Measurements from ENCODE around the gene KRT12.

- TF ChIP-seq CTCF (IDR thresholded peaks at IDR 0.05; ENCODE audit: poor library complexity) = no peak
- TF ChIP-seq EZH2 (IDR thresholded peaks at IDR 0.05; ENCODE audit: borderline replicate concordance) = no peak
Observed at GRCh38 chr17:40813804-40814203, 53.2 kb downstream of the KRT12 start.
